Measurements from ENCODE around the gene EPB41L4B.

GRCh38 chr9:109168170-109168569 lies 152.7 kb downstream of the EPB41L4B start:
- TF ChIP-seq HINFP (CRISPR knock-in tag; IDR thresholded peaks at IDR 0.05; ENCODE audit: low read depth) = no peak
- TF ChIP-seq SIN3A (IDR thresholded peaks at IDR 0.05; ENCODE audit: borderline replicate concordance, low read depth, low read length) = no peak
- no peak for TF ChIP-seq CTCF (CRISPR knock-in tag; IDR thresholded peaks at IDR 0.05)
- no peak for TF ChIP-seq EZH2 (conservative IDR thresholded peaks at IDR 0.05; ENCODE audit: low read depth, low read length)

Measured in HepG2 (cell line).